ENCODE data around the gene ATPAF1. TPM values are rescaled to one million over a fixed set of nuclear protein-coding genes. Genes with fewer than 3 reads are reported as not detected.

The ATPAF1 gene
- total and polyA plus RNA-seq, 2 experiments from 2014 or later = 46.3 to 66.3 TPM

GRCh38 chr1:46617833-46618232 lies 50.3 kb downstream of the ATPAF1 start:
- WGBS, 2 experiments (ENCODE audit: low coverage in 1 of 2, low lambda C conversion rate in 2 of 2, missing lambda C conversion rate in 2 of 2) = 94 to 100% methylated on average over 3 of the region's 3 CpGs
- Histone ChIP-seq H3K4me1 (ENCODE audit: insufficient read depth) (peaks cover 36% of the 10 kb centered on the region), H3K4me3 (no peak overlapping the region), H4K20me1 (ENCODE audit: insufficient read depth) (no peaks in the 10 kb centered on the region), H3K36me3 (ENCODE audit: low read depth) (no peaks in the 10 kb centered on the region), H3K9me2 (ENCODE audit: insufficient read depth) (no peaks in the 10 kb centered on the region), H2AFZ (no peak overlapping the region), H3F3A (ENCODE audit: insufficient read depth) (peaks cover 17% of the 10 kb centered on the region), H3K79me2 (ENCODE audit: insufficient read depth) (peaks cover 19% of the 10 kb centered on the region), H3K27ac (no peak overlapping the region), H3K4me2 (ENCODE audit: unreplicated experiment) (no peak overlapping the region), H3K27me3 (replicated peaks; ENCODE audit: insufficient read depth) (no peaks in the 10 kb centered on the region), H3K9me3 (ENCODE audit: low read depth) (no peaks in the 10 kb centered on the region), H3K9ac (no peak overlapping the region)
- no peak for DNase-seq
- no peak for TF ChIP-seq EZH2 (IDR thresholded peaks at IDR 0.05; ENCODE audit: insufficient read depth, poor library complexity, severe bottlenecking)
- no peak for TF ChIP-seq EZH2phosphoT487 (IDR thresholded peaks at IDR 0.05; ENCODE audit: insufficient read depth, low read depth)
- in situ Hi-C loops (cut with MboI) = no loop called here

- DNase-seq = no peak
- Histone ChIP-seq H3F3A (ENCODE audit: insufficient read depth) (peaks cover 11% of the 10 kb centered on the region), H3K4me3 (peak overlapping the region; percentile 88), H3K79me2 (ENCODE audit: insufficient read depth) (peaks cover 21% of the 10 kb centered on the region), H3K9ac (peak overlapping the region; percentile 92), H4K20me1 (ENCODE audit: insufficient read depth) (no peaks in the 10 kb centered on the region), H3K9me3 (ENCODE audit: low read depth) (no peaks in the 10 kb centered on the region), H3K4me2 (ENCODE audit: unreplicated experiment) (peak overlapping the region; percentile 76), H3K4me1 (ENCODE audit: insufficient read depth) (peaks cover 31% of the 10 kb centered on the region), H2AFZ (peak overlapping the region; percentile 86), H3K27me3 (replicated peaks; ENCODE audit: insufficient read depth) (no peaks in the 10 kb centered on the region), H3K36me3 (ENCODE audit: low read depth) (no peaks in the 10 kb centered on the region), H3K9me2 (ENCODE audit: insufficient read depth) (no peaks in the 10 kb centered on the region), H3K27ac (peak overlapping the region; percentile 77)
- WGBS, 2 experiments (ENCODE audit: low coverage in 1 of 2, low lambda C conversion rate in 2 of 2, missing lambda C conversion rate in 2 of 2) = 26 to 33% methylated on average over 10 of the region's 10 CpGs
- in situ Hi-C loops (cut with MboI) = no loop called here
- TF ChIP-seq EZH2phosphoT487 (IDR thresholded peaks at IDR 0.05; ENCODE audit: insufficient read depth, low read depth) (no peak), EZH2 (IDR thresholded peaks at IDR 0.05; ENCODE audit: insufficient read depth, poor library complexity, severe bottlenecking) (no peak)
Observed at GRCh38 chr1:46617108-46617800, 50.9 kb downstream of the ATPAF1 start.

DNA sequence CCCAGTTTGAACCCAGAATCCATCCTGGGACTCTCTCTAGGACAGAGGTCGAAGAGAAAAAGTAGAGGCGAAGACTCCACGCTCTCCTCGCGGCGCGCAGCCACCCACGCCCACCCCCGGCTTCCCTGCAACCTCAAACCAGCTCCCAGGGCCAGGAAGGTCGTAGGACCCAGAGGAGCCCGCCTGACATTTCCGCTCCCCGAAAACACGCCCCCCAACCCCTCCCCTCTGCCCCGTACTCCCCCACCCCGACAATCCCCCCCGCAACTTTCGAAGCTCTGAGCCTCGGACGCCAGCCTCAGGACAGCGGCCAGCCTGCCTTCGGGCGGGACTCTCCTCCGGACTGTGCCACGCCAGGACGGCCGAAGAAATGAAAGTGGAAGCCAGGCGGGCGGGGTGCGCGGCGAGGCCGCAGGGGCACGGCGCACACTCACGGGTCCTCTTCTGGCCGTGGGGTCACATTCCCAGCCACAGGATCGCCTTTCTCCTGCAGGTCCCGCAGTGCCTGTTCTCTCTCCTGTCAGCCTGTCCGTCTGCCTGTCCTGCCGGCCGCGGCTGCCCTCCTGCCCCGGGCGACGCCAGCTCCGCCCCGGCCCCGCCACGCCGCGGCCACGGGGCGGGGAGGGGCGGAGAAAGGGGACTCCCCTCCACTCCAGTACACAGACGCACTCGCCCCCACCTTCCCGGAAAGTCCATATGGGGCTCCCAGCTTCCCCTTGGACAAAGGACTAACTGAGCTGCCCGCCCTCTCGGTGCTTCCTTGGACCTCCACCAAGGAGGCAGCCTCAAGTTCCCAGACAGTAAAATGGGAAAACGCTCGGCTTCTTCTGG lies 51.7 kb downstream of the ATPAF1 start, which contains the start of gene MOB3C:
Gene MOB3C, minus strand, starts transcription at position 535 of the 831 bp plus-strand sequence. CDS start 3,490 bp downstream, outside the sequence.
- Histone ChIP-seq H3F3A (ENCODE audit: insufficient read depth) (peaks cover 3% of the 10 kb centered on the region), H3K9ac (peak within 1 kb of the TSS; percentile 92), H3K9me3 (ENCODE audit: low read depth) (no peaks in the 10 kb centered on the region), H3K4me1 (ENCODE audit: insufficient read depth) (peaks cover 31% of the 10 kb centered on the region), H3K9me2 (ENCODE audit: insufficient read depth) (no peaks in the 10 kb centered on the region), H3K4me3 (peak within 1 kb of the TSS; percentile 88), H3K4me2 (ENCODE audit: unreplicated experiment) (peak within 1 kb of the TSS; percentile 76), H3K79me2 (ENCODE audit: insufficient read depth) (peaks cover 21% of the 10 kb centered on the region), H2AFZ (peak within 1 kb of the TSS; percentile 86), H3K27me3 (replicated peaks; ENCODE audit: insufficient read depth) (no peaks in the 10 kb centered on the region), H3K36me3 (ENCODE audit: low read depth) (no peaks in the 10 kb centered on the region), H4K20me1 (ENCODE audit: insufficient read depth) (no peaks in the 10 kb centered on the region), H3K27ac (peak within 1 kb of the TSS; percentile 77)
- DNase-seq = peak; percentile 88
- TF ChIP-seq EZH2 (IDR thresholded peaks at IDR 0.05; ENCODE audit: insufficient read depth, poor library complexity, severe bottlenecking) = no peak
- no peak for TF ChIP-seq EZH2phosphoT487 (IDR thresholded peaks at IDR 0.05; ENCODE audit: insufficient read depth, low read depth)
- in situ Hi-C loops (cut with MboI) = no loop called here
- 1 to 2% methylated on average over 40 to 44 of the region's 62 CpGs for WGBS, 2 experiments (ENCODE audit: low coverage in 1 of 2, low lambda C conversion rate in 2 of 2, missing lambda C conversion rate in 2 of 2)

- no peak overlapping the region for H3K27ac ChIP-seq
- H3K27me3 ChIP-seq (replicated peaks; ENCODE audit: insufficient read depth) = no peaks in the 10 kb centered on the region
- H3K4me3 ChIP-seq = peak overlapping the region; percentile 88
- peaks cover 21% of the 10 kb centered on the region for H3K79me2 ChIP-seq (ENCODE audit: insufficient read depth)
- peak overlapping the region; percentile 86 for H2AFZ ChIP-seq
- H3K9ac ChIP-seq = peak overlapping the region; percentile 92
- H3F3A ChIP-seq (ENCODE audit: insufficient read depth) = no peaks in the 10 kb centered on the region
- H3K4me1 ChIP-seq (ENCODE audit: insufficient read depth) = peaks cover 28% of the 10 kb centered on the region
- no peaks in the 10 kb centered on the region for H3K9me3 ChIP-seq (ENCODE audit: low read depth)
- no peaks in the 10 kb centered on the region for H4K20me1 ChIP-seq (ENCODE audit: insufficient read depth)
- no peaks in the 10 kb centered on the region for H3K36me3 ChIP-seq (ENCODE audit: low read depth)
- in situ Hi-C loops (cut with MboI) = no loop called here
- WGBS, 2 experiments (ENCODE audit: low coverage in 1 of 2, low lambda C conversion rate in 2 of 2, missing lambda C conversion rate in 2 of 2) = 24 to 30% methylated on average over 3 of the region's 3 CpGs
- peak; percentile 18 for DNase-seq
- H3K9me2 ChIP-seq (ENCODE audit: insufficient read depth) = no peaks in the 10 kb centered on the region
- H3K4me2 ChIP-seq (ENCODE audit: unreplicated experiment) = peak overlapping the region; percentile 76
- TF ChIP-seq EZH2phosphoT487 (IDR thresholded peaks at IDR 0.05; ENCODE audit: insufficient read depth, low read depth) = no peak
- no peak for TF ChIP-seq EZH2 (IDR thresholded peaks at IDR 0.05; ENCODE audit: insufficient read depth, poor library complexity, severe bottlenecking)
Observed at GRCh38 chr1:46615735-46616134, 52.4 kb downstream of the ATPAF1 start.

Data from GM23248 (cell line).